ENCODE results near the gene MVP. TPM values are rescaled to one million over a fixed set of nuclear protein-coding genes. Genes with fewer than 3 reads are reported as not detected.
"Not testable (repeated sequence)": the region's sequence is repeated elsewhere in the genome, so short reads cannot be mapped to it uniquely, and the experiment has no call there.

Gene MVP
- total RNA-seq, 1 donor from 2014 or later: 6.5 TPM

DNA sequence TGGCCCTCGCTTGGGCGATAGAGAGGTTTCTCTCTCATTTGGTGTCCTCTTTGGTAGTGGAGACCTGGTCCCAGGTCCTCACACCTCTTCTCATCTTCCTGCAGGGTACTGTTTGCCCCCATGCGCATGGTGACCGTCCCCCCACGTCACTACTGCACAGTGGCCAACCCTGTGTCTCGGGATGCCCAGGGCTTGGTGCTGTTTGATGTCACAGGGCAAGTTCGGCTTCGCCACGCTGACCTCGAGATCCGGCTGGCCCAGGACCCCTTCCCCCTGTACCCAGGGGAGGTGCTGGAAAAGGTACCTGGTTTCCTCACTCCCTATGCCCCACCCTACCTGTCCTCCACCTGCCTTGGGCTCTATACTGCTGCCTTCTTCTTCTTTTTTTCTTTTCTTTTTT lies 10.5 kb downstream of the MVP start:
- H3K4me3 Mint-ChIP-seq (ENCODE audit: low read depth): no peak overlapping the region
- no peaks in the 10 kb centered on the region for H3K27me3 Mint-ChIP-seq
- no peak for DNase-seq (ENCODE audit: low spot score, unreplicated experiment)
- TF ChIP-seq, protein P1, sequence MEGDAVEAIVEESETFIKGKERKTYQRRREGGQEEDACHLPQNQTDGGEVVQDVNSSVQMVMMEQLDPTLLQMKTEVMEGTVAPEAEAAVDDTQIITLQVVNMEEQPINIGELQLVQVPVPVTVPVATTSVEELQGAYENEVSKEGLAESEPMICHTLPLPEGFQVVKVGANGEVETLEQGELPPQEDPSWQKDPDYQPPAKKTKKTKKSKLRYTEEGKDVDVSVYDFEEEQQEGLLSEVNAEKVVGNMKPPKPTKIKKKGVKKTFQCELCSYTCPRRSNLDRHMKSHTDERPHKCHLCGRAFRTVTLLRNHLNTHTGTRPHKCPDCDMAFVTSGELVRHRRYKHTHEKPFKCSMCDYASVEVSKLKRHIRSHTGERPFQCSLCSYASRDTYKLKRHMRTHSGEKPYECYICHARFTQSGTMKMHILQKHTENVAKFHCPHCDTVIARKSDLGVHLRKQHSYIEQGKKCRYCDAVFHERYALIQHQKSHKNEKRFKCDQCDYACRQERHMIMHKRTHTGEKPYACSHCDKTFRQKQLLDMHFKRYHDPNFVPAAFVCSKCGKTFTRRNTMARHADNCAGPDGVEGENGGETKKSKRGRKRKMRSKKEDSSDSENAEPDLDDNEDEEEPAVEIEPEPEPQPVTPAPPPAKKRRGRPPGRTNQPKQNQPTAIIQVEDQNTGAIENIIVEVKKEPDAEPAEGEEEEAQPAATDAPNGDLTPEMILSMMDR (IDR thresholded peaks at IDR 0.05; ENCODE audit: unreplicated experiment): no peak
- H3K36me3 Mint-ChIP-seq (ENCODE audit: insufficient read depth): no peaks in the 10 kb centered on the region
- peaks cover 6% of the 10 kb centered on the region for H3K4me1 Mint-ChIP-seq (ENCODE audit: low read depth)
- H3K27ac Mint-ChIP-seq: no peak overlapping the region
- no peaks in the 10 kb centered on the region for H3K9me3 Mint-ChIP-seq (ENCODE audit: low read depth)

DNA sequence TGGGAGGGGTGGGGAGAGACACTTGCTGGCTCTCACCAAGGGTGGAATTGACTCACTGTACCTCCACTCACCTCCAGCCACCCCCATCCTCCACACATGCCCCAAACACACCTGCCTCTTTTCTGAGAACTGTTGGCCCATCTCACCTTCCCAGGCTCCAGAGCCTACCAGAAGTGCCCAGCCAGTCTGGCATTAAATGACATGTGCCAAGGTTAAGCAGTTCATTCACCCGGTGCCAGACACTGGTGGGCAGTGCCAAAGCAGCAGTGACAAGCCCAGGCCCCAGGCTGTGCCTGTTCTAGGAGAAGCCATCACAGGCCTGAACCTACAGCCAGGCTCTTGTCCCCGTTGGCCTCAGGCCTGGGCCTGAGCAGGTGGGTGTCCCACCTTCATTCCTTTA lies 11.2 kb downstream of the MVP start:
- DNase-seq (ENCODE audit: low spot score, unreplicated experiment): no peak
- no peaks in the 10 kb centered on the region for H3K9me3 Mint-ChIP-seq (ENCODE audit: low read depth)
- peaks cover 6% of the 10 kb centered on the region for H3K4me1 Mint-ChIP-seq (ENCODE audit: low read depth)
- no peak overlapping the region for H3K27ac Mint-ChIP-seq
- H3K4me3 Mint-ChIP-seq (ENCODE audit: low read depth): no peak overlapping the region
- TF ChIP-seq, protein P1 (IDR thresholded peaks at IDR 0.05; ENCODE audit: unreplicated experiment): no peak
- H3K27me3 Mint-ChIP-seq: no peaks in the 10 kb centered on the region
- no peaks in the 10 kb centered on the region for H3K36me3 Mint-ChIP-seq (ENCODE audit: insufficient read depth)

DNA sequence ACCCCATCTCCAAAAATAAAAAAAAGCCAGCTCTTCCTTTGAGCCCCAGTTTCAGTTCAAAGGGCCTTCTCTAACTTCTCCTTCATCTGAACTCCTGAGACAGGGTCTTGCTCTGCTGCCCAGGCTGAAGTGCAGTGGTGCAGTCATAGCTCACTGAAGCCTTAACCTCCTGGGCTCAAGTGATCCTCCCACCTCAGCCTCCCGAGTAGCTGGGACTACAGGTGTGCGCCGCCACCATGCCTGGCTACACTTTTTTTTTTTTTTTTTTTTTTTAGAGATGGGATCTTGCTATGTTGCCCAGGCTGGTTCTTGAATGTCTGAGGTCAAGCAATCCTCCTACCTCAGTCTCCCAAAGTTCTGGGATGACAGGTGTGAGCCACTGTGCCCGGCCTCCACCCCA lies 13.0 kb downstream of the MVP start:
- not testable (repeated sequence) for H3K27me3 Mint-ChIP-seq; H3K4me1 Mint-ChIP-seq (ENCODE audit: low read depth); H3K9me3 Mint-ChIP-seq (ENCODE audit: low read depth); H3K4me3 Mint-ChIP-seq (ENCODE audit: low read depth); DNase-seq (ENCODE audit: low spot score, unreplicated experiment); H3K36me3 Mint-ChIP-seq (ENCODE audit: insufficient read depth); H3K27ac Mint-ChIP-seq

DNA sequence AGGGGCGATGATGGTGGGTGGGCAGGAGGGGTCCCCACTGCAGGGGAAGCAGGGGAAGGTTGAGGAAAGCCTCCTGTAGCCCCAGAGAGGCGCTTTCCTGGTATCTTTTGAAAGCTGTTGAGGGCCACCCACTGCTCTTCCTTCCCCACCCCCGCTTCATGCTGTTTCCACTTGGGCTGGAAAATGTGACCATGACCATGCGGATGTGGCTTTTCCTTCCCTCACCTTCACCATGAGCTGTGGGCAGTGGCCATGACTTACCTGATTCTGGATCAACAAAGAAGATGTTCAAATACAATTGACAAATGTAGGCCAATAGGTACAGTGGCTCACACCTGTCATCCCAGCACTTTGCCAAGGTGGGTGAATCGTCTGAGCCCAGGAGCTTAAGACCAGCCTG lies 13.8 kb downstream of the MVP start:
- DNase-seq (ENCODE audit: low spot score, unreplicated experiment): no peak
- TF ChIP-seq, protein P1 (IDR thresholded peaks at IDR 0.05; ENCODE audit: unreplicated experiment): no peak
- Mint-ChIP-seq H3K27ac (no peak overlapping the region), H3K27me3 (no peaks in the 10 kb centered on the region), H3K9me3 (ENCODE audit: low read depth) (no peaks in the 10 kb centered on the region), H3K36me3 (ENCODE audit: insufficient read depth) (no peaks in the 10 kb centered on the region), H3K4me1 (ENCODE audit: low read depth) (peaks cover 6% of the 10 kb centered on the region), H3K4me3 (ENCODE audit: low read depth) (no peak overlapping the region)

DNA sequence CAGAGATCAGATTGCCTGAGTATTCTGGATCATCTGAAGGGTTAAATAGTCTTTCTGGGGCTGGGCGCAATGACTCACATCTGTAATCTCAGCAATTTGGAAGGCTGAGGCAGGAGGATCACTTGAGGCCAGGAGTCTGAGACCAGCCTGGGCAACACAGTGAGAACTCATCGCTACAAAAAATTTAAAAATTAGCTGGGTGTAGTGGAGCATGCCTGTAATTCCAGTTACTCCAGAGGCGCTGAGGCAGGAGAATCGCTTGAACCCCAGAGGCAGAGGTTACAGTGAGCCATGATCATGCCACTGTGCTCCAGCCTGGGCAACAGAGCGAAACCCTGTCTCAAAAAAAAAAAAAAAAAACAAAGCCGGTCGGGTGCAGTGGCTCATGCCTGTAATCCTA lies 15.7 kb downstream of the MVP start:
- DNase-seq (ENCODE audit: low spot score, unreplicated experiment): no peak
- TF ChIP-seq, protein P1 (IDR thresholded peaks at IDR 0.05; ENCODE audit: unreplicated experiment): no peak
- H3K36me3 Mint-ChIP-seq (ENCODE audit: insufficient read depth): no peaks in the 10 kb centered on the region
- no peaks in the 10 kb centered on the region for H3K4me1 Mint-ChIP-seq (ENCODE audit: low read depth)
- no peaks in the 10 kb centered on the region for H3K9me3 Mint-ChIP-seq (ENCODE audit: low read depth)
- H3K4me3 Mint-ChIP-seq (ENCODE audit: low read depth): no peak overlapping the region
- no peak overlapping the region for H3K27ac Mint-ChIP-seq
- H3K27me3 Mint-ChIP-seq: no peaks in the 10 kb centered on the region

DNA sequence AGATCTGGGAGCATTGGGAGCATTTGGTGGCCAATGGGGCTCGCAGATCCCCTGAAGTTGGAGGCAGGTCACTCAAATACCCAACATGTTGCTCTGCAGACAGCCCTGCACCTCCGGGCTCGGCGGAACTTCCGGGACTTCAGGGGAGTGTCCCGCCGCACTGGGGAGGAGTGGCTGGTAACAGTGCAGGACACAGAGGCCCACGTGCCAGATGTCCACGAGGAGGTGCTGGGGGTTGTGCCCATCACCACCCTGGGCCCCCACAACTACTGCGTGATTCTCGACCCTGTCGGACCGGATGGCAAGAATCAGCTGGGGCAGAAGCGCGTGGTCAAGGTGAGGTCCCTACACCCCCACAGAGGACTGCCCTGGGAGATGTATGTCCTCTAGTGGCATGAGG lies 16.4 kb downstream of the MVP start:
- DNase-seq (ENCODE audit: low spot score, unreplicated experiment): no peak
- no peak overlapping the region for H3K27ac Mint-ChIP-seq
- no peaks in the 10 kb centered on the region for H3K27me3 Mint-ChIP-seq
- H3K9me3 Mint-ChIP-seq (ENCODE audit: low read depth): no peaks in the 10 kb centered on the region
- no peak overlapping the region for H3K4me3 Mint-ChIP-seq (ENCODE audit: low read depth)
- TF ChIP-seq, protein P1 (IDR thresholded peaks at IDR 0.05; ENCODE audit: unreplicated experiment): no peak
- no peaks in the 10 kb centered on the region for H3K4me1 Mint-ChIP-seq (ENCODE audit: low read depth)
- H3K36me3 Mint-ChIP-seq (ENCODE audit: insufficient read depth): no peaks in the 10 kb centered on the region
